GM21423 (cell line): ENCODE results near the gene HLTF.

Source experiments
- ATAC-seq: cut with Tn5 transposase; IDR thresholded peaks from one replicate; pipeline ENCODE4 v1.9.1; 2021; ENCODE audit warnings: mild to moderate bottlenecking, moderate library complexity; ENCODE audit not compliant: unreplicated experiment

HLTF gene

GRCh38 chr3:149020196-149020838, 66.0 kb downstream of the HLTF start:
- no peak for ATAC-seq

DNA sequence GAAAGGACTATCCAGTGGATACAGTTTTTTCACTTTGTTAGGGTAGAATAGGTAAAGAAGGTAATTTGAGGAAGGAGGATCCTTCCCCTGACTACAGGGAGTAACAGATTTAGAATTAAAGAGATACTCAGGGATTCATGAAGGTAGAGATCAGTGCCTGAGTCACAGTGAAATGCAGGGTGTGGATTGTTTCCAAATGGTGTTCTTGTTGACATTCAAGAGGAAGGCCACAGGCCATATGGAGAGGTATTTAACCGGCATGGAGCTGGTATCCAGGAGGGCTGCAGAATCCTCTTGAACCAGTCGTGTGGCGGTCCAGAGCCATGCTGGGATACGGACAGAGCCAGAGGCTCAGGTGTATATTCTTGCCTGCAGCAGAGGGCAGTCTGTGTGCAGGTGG, 66.8 kb downstream of the HLTF start:
- no peak for ATAC-seq

- ATAC-seq = no peak
Observed at GRCh38 chr3:149018247-149018646, 68.1 kb downstream of the HLTF start.

DNA sequence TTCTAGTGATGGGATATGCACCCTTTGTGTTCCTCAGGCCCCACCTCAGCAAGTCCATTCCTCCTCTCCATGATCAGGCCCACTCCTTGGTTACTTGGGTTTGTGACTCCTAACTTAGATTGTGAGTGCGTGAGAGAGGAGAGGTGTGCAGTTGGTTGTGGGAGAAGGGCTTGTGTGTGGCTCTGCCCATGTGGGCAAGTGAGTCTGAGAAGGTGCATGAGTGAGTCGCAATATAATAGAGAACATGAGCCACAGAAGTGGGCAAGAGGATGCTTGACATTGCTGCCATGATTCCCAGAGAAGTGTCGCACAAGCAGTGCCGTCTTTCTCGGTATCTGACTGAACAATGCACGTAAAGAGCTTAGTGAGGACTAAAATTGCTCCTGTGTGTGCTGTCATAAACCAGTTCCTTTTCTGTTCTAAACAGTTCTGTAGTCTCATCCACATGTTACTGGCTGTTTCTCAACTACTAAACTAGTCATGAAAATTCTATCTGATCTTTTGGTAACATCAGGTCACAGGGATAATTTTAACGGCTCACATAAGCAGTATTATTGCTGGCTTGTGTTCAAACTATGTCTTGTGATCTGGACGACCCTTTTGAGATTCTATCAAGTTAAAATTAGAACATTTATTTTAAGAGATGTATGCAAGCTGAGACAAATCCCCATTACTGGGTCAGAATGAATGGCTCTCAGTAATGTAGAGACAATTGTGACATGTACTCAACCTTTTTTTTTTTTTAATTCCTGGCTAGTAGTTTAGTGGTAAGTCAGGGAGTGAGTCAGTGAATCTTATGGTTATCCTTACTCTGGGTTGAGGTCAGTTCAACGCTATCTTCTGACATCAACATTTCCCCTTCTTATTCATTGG, 69.4 kb downstream of the HLTF start:
- ATAC-seq = no peak

- ATAC-seq = no peak
Observed at GRCh38 chr3:149016242-149016641, 70.1 kb downstream of the HLTF start.

DNA sequence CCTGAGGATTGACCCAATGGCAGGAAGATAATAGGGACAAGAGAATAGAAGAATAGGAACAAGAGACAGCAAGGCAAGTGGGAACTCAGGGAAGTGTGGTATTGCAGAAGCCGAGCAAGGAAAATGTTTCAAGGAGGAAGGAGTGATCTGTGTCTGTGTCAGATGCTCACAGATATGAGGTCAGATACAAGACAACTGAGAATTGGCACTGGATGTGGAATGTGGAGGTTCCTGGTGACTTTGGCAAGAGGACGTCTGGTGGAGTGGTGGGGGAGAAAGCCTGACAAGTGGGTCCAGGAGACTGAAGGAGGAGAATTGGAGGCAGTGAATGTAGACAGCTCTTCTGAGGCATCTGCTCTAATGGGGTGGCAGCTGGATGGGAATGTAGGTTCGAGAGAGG, 70.9 kb downstream of the HLTF start:
- ATAC-seq = no peak

DNA sequence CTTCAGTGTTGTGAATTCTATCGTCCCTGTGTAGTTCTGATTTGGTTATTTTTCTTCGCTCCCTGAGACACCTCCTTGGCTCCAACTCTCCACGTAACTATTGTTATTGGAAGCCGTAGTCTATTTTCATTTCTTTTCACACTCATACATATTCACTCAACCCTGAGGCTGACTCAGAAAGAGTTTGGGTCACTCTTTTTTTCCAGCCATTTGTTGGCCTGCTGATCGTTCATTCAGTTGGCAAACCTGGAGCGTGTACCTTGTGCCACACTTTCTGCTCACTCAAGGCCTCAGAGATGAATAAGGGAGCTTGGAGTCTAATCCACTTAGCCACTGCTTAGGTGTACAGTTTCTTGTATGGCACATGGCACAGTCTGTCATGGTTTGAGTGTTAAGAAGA, 72.6 kb downstream of the HLTF start:
- ATAC-seq = no peak

GRCh38 chr3:149011676-149012075, 74.7 kb downstream of the HLTF start:
- ATAC-seq = no peak

DNA sequence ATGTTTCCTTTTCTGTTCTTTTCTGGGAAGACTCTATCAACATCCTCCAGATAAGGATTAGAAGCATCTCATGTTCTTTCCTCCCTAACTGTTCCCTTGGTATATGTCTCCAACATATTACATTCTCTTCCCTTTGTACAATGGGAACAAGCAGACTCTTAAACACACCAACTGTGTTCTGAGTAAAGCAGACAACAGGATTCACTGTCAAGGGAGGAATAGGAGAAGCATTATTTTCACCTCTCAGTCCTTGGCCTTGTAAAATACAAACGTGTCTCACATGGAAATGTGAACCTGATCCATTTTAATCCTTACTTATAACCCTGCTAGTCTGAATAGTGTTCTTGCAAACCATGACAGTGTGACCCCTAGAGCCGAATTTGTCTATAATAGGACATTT, 75.4 kb downstream of the HLTF start:
- ATAC-seq = no peak

GRCh38 chr3:149010504-149010951, 75.8 kb downstream of the HLTF start:
- ATAC-seq = no peak

DNA sequence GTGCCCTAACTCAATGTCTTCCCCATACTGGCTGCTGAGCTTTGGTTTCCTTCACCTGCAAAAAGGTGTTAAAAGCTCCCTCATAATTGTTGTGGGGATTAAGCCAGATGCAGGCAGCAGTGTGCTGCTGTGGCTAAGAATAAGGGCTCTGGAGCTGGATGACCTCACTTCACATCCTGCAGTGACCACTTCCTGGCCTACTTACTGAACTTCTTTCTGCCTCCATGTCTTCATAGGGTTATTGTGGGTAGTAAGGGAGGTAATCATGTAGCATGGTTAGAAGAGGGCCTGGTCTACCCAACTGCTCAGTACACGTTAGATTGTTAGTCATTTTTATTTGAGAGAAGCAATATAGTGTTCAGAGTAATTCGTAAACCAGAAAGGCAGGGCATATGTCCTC, 76.6 kb downstream of the HLTF start:
- peak; percentile 94 for ATAC-seq

GRCh38 chr3:149007567-149008257, 78.6 kb downstream of the HLTF start:
- no peak for ATAC-seq

GRCh38 chr3:149005416-149005815, 80.9 kb downstream of the HLTF start:
- no peak for ATAC-seq

GRCh38 chr3:149004622-149005021, 81.7 kb downstream of the HLTF start:
- no peak for ATAC-seq

DNA sequence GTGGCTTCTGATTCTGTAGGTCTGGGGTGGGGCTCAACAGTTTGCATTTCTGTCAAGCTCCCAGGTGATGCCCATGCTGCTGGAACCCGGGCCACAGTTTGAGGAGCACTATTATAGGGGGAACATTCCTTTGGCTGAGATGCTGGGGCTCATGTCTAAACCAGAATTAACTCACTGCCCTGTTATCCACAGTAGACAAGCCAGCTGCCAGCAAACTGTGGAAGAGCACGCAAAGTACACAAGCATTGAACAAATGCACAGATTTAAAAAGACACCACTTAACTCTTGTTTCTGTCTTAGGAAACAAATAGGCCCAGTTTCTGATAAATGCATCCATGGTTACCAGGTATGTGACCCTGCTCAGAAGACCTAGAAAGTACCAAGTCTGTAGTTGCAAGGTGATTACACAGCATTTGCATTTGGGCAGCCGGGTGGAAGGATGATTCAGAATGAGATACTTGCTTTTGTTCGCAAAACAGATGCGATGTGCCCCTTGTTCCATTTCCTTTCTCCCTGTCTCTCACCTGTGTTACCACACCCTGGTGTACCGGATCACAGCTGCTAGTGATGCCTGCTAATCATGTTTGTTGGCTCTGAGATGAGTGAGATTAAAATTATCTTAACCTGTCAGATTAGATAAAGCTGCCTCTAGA, 82.6 kb downstream of the HLTF start:
- ATAC-seq = peak; percentile 66

GRCh38 chr3:149001727-149002126, 84.6 kb downstream of the HLTF start:
- ATAC-seq = no peak

GRCh38 chr3:149000206-149000745, 86.1 kb downstream of the HLTF start:
- ATAC-seq = no peak

DNA sequence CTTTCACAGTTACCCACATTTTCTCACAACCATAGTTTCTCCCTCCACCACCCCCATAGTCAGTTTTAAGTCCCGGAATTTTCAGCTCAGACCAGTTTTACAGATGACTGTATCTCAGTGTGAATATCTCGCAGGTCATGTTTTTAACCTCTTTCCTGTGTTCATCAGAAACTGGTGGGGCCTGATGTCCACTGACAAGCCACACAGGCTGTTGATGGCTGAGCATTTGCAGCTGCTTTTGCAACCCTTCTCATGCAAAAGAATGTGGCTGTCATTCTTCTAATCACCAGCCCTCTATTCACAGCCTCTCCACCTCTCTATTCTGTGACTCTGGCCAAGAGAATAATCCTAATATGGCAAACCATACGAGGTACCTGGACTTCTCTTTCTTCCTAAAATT, 86.5 kb downstream of the HLTF start:
- ATAC-seq = no peak

DNA sequence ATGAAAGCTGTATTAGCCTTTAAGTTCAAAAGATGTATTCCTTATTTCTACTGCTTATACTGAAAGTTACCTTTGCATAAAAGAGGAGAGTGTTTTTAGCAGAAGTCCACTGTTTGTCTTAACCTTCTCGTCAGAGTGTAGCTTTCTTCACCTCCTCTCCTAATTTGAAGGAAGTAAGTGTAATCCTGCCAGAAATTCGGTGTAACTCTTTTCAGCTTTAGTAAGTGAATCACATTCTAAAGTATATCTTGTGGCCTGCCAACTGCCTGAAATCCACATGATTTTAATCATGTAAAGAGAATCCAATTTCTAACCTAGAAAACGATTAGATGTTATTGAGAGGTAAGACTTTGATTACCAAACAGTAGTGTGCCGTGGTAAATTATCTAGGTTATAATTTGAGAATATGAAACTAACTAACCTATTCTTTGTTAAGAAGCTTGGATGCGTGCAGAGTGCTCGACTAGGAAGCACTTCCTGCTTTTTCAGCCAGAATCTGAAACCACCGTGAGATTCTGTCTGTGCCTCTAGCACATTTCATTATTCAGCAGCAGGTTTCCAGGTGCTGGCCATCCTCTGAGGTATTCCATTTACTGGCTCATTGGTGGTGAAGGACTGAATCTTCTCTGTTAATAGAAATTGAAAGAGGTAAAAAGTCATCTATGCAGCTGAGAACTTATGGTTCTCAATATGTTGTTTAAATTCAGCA, 87.5 kb downstream of the HLTF start:
- ATAC-seq = peak; percentile 44

GRCh38 chr3:148998297-148998696, 88.0 kb downstream of the HLTF start:
- no peak for ATAC-seq
